ENCODE measurements around the gene MPV17. TPM values are rescaled to one million over a fixed set of nuclear protein-coding genes. Genes with fewer than 3 reads are reported as not detected.
"Not testable (repeated sequence)": the region's sequence is repeated elsewhere in the genome, so short reads cannot be mapped to it uniquely, and the experiment has no call there.

MPV17 gene
- total and polyA plus RNA-seq, 10 donors = 58.0 to 101 (median 80.3) TPM

- Histone ChIP-seq H3K36me3 (peaks cover 0 to 6% (median 0%) of the 10 kb centered on the region in 6 donors), H3K4me3 (peak overlapping the region in 7 of 8 donors; percentile 13 to 59 (median 25)), H3K4me1 (peaks cover 2 to 39% (median 25%) of the 10 kb centered on the region in 6 donors), H3K9me3 (no peaks in the 10 kb centered on the region), H3K27ac (peak overlapping the region in 5 of 8 donors; percentile 36 to 67 (median 51)), H3K27me3 (replicated peaks in 1 of 7) (peaks cover 3 to 39% (median 32%) of the 10 kb centered on the region in 7 donors)
- DNase-seq = peak; percentile 47
- 21 to 33% (median 22%) methylated on average over 25 of the region's 25 CpGs for WGBS, 5 donors
- no peak for TF ChIP-seq POLR2A (IDR thresholded peaks at IDR 0.05)
- TF ChIP-seq POLR2AphosphoS5 (IDR thresholded peaks at IDR 0.05) = no peak
- peak; percentile 80 to 91 (median 86) for TF ChIP-seq CTCF (IDR thresholded peaks at IDR 0.05 in 8 of 11, conservative IDR thresholded peaks at IDR 0.05 in 3 of 11)
- intact Hi-C loops (cut with DNase I; ENCODE audit: low total_unique reads) = no loop called here
Observed at GRCh38 chr2:27303093-27304025, 19.5 kb downstream of the MPV17 start.

GRCh38 chr2:27300606-27301005 lies 22.3 kb downstream of the MPV17 start:
- WGBS, 5 donors = 84 to 95% (median 90%) methylated on average over 4 of the region's 4 CpGs
- H3K4me3 ChIP-seq; H3K9me3 ChIP-seq; H3K36me3 ChIP-seq; intact Hi-C loops (cut with DNase I; ENCODE audit: low total_unique reads); H3K27ac ChIP-seq: not testable (repeated sequence)
- DNase-seq = peak; percentile 16
- H3K4me1 ChIP-seq = peaks cover 0 to 14% (median 5%) of the 10 kb centered on the region in 6 donors
- H3K27me3 ChIP-seq (replicated peaks in 1 of 7) = peaks cover 0 to 12% (median 7%) of the 10 kb centered on the region in 7 donors

- DNase-seq = peak; percentile 62
- Histone ChIP-seq H3K4me3 (no peak overlapping the region), H3K9me3 (no peaks in the 10 kb centered on the region), H3K27ac (no peak overlapping the region), H3K36me3 (no peaks in the 10 kb centered on the region), H3K27me3 (replicated peaks in 1 of 7) (no peaks in the 10 kb centered on the region), H3K4me1 (peaks cover 0 to 11% (median 5%) of the 10 kb centered on the region in 6 donors)
- WGBS, 5 donors = 81 to 89% (median 86%) methylated on average over 17 to 18 of the region's 18 CpGs
- TF ChIP-seq CTCF (IDR thresholded peaks at IDR 0.05 in 8 of 11, conservative IDR thresholded peaks at IDR 0.05 in 3 of 11) (no peak), POLR2AphosphoS5 (IDR thresholded peaks at IDR 0.05) (no peak)
- intact Hi-C loops (cut with DNase I; ENCODE audit: low total_unique reads) = no loop called here
Observed at GRCh38 chr2:27298391-27299080, 24.4 kb downstream of the MPV17 start.

- no peak overlapping the region for H3K4me3 ChIP-seq
- TF ChIP-seq CTCF (IDR thresholded peaks at IDR 0.05 in 8 of 11, conservative IDR thresholded peaks at IDR 0.05 in 3 of 11) = no peak
- no peak for TF ChIP-seq POLR2A (IDR thresholded peaks at IDR 0.05)
- no peak for TF ChIP-seq POLR2AphosphoS5 (IDR thresholded peaks at IDR 0.05)
- 81 to 93% (median 88%) methylated on average over 3 of the region's 3 CpGs for WGBS, 5 donors
- no peaks in the 10 kb centered on the region for H3K36me3 ChIP-seq
- intact Hi-C loops (cut with DNase I; ENCODE audit: low total_unique reads) = no loop called here
- no peak overlapping the region for H3K27ac ChIP-seq
- DNase-seq = no peak
- peaks cover 0 to 1% (median 0%) of the 10 kb centered on the region in 7 donors for H3K27me3 ChIP-seq (replicated peaks in 1 of 7)
- H3K4me1 ChIP-seq = no peaks in the 10 kb centered on the region
- no peaks in the 10 kb centered on the region for H3K9me3 ChIP-seq
Observed at GRCh38 chr2:27297195-27297594, 25.7 kb downstream of the MPV17 start.

All from spleen (tissue), 11 donors.